GM23248 (cell line): ENCODE results near the gene FNDC11. TPM values are rescaled to one million over a fixed set of nuclear protein-coding genes. Genes with fewer than 3 reads are reported as not detected.

ENCODE experiments used
- DNase-seq: peaks from one replicate; pipeline ENCODE4 v3.0.0-alpha.2; 2015
- H2AFZ ChIP-seq: fragments of 200-600 bp; sonication (generic); 2 replicates; pipeline ENCODE4 v1.6.1; 2016; ENCODE audit warnings: antibody characterized with exemption
- H3F3A ChIP-seq: fragments of 200-600 bp; sonication (generic); 2 replicates; pipeline ENCODE4 v1.6.1; 2016; ENCODE audit warnings: mild to moderate bottlenecking, antibody characterized with exemption, mixed run types; ENCODE audit not compliant: insufficient read depth
- H3K27ac ChIP-seq: fragments of 200-600 bp; sonication (generic); 2 replicates; pipeline ENCODE4 v1.5.1; 2016; ENCODE audit warnings: mild to moderate bottlenecking
- H3K27me3 ChIP-seq: fragments of 200-600 bp; sonication (generic); replicated peaks from 2 replicates; pipeline ENCODE4 v1.6.1; 2016; ENCODE audit warnings: mild to moderate bottlenecking; ENCODE audit not compliant: insufficient read depth
- H3K36me3 ChIP-seq: fragments of 200-600 bp; sonication (generic); 2 replicates; pipeline ENCODE4 v1.6.1; 2016; ENCODE audit warnings: low read depth, mild to moderate bottlenecking
- H3K4me1 ChIP-seq: fragments of 200-600 bp; sonication (generic); 2 replicates; pipeline ENCODE4 v1.6.1; 2016; ENCODE audit warnings: mild to moderate bottlenecking; ENCODE audit not compliant: insufficient read depth
- H3K4me2 ChIP-seq: fragments of 200-600 bp; sonication (generic); one replicate; pipeline ENCODE4 v1.6.1; 2016; ENCODE audit warnings: mild to moderate bottlenecking; ENCODE audit not compliant: unreplicated experiment
- H3K4me3 ChIP-seq: fragments of 200-600 bp; sonication (generic); 2 replicates; pipeline ENCODE4 v1.5.1; 2016; ENCODE audit warnings: mild to moderate bottlenecking
- H3K79me2 ChIP-seq: fragments of 200-600 bp; sonication (generic); 2 replicates; pipeline ENCODE4 v1.6.1; 2016; ENCODE audit warnings: mild to moderate bottlenecking; ENCODE audit not compliant: insufficient read depth
- H3K9ac ChIP-seq: fragments of 200-600 bp; sonication (generic); 2 replicates; pipeline ENCODE4 v1.6.1; 2016; ENCODE audit warnings: mild to moderate bottlenecking
- H3K9me2 ChIP-seq: fragments of 200-600 bp; sonication (generic); 2 replicates; pipeline ENCODE4 v1.6.1; 2016; ENCODE audit warnings: mixed run types, mild to moderate bottlenecking, moderate library complexity; ENCODE audit not compliant: insufficient read depth
- H3K9me3 ChIP-seq: fragments of 200-600 bp; sonication (generic); one replicate; pipeline ENCODE4 v1.6.1; 2017; ENCODE audit warnings: low read depth
- H4K20me1 ChIP-seq: fragments of 200-600 bp; sonication (generic); 2 replicates; pipeline ENCODE4 v1.6.0; 2016; ENCODE audit not compliant: insufficient read depth
- EZH2 ChIP-seq: fragments of 200-600 bp; sonication (generic); IDR thresholded peaks from 2 replicates; pipeline ENCODE4 v1.6.1; 2018; ENCODE audit warnings: antibody characterized with exemption, mild to moderate bottlenecking; ENCODE audit not compliant: insufficient read depth, poor library complexity, severe bottlenecking
- EZH2phosphoT487 ChIP-seq: fragments of 200-600 bp; sonication (generic); IDR thresholded peaks from 2 replicates; pipeline ENCODE4 v1.6.1; 2018; ENCODE audit warnings: antibody characterized with exemption, moderate library complexity, mild to moderate bottlenecking, low read depth; ENCODE audit not compliant: insufficient read depth
- WGBS, 2 experiments: methylation state at CpG; one replicate each; pipeline ENCODE4 v1.1.6; 2015 to 2017; ENCODE audit warnings: low lambda C conversion rate in 2 of 2, low coverage in 1 of 2; ENCODE audit errors: missing lambda C conversion rate in 2 of 2; 5-methylcytosine and 5-hydroxymethylcytosine counted together
- in situ Hi-C: fragments of 300-500 bp; cut with MboI; formaldehyde crosslinking; loops from 2 replicates; pipeline ENCODE4 v1.15.0; 2020
- polyA plus RNA-seq: library from polyadenylated mRNA; unstranded; fragments of >200 nt; fragmentation: Nextera tagmentation; extraction: Ambion mirVana; gene quantifications from 2 replicates; pipeline ENCODE4 v1.2.1, GENCODE V29; 2016
- total RNA-seq: library from RNA; depleted of rRNA; stranded (reverse); fragments of >200 nt; shearing (Covaris generic); gene quantifications from 2 replicates; pipeline ENCODE4 v1.2.3, GENCODE V29; 2014

The FNDC11 gene
- total and polyA plus RNA-seq, 2 experiments from 2014 or later, result 0.15 to 0.65 TPM

- in situ Hi-C loops, result no loop called here
- Histone ChIP-seq H3F3A (no peaks in the 10 kb centered on the region), H3K9me3 (no peaks in the 10 kb centered on the region), H2AFZ (no peak overlapping the region), H3K4me2 (no peak overlapping the region), H4K20me1 (no peaks in the 10 kb centered on the region), H3K4me1 (no peaks in the 10 kb centered on the region), H3K79me2 (no peaks in the 10 kb centered on the region), H3K9me2 (no peaks in the 10 kb centered on the region), H3K27me3 (no peaks in the 10 kb centered on the region), H3K27ac (no peak overlapping the region), H3K9ac (no peak overlapping the region), H3K36me3 (no peaks in the 10 kb centered on the region), H3K4me3 (no peak overlapping the region)
- TF ChIP-seq EZH2, result no peak
- TF ChIP-seq EZH2phosphoT487, result no peak
- 32 to 36% methylated on average over 38 to 47 of the region's 49 CpGs for WGBS, 2 experiments
- peak; percentile 69 for DNase-seq
Measured at GRCh38 chr20:63540417-63541186, 13.4 kb upstream of the FNDC11 start.

DNA sequence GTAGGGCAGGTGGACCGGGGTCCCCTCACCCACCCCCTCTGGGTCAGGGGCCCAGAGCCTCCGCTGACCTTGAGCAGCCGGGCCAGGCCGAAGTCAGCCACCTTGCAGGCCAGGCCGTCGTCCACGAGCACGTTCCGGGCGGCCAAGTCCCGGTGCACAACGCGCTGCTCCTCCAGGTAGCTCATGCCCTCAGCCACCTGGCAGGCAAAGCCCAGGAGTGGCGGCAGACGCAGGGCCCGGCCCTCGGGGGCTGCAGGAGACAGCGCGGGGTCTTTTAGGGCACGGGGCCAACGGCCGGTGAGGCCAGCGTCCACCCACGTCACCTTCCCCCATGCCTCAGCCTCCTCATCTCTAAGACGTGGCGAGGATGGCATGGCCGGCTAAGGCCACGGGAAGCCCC lies 12.6 kb upstream of the FNDC11 start:
- Histone ChIP-seq H3F3A (no peaks in the 10 kb centered on the region), H3K4me3 (no peak overlapping the region), H3K9ac (no peak overlapping the region), H3K27ac (no peak overlapping the region), H4K20me1 (no peaks in the 10 kb centered on the region), H3K4me2 (no peak overlapping the region), H3K79me2 (no peaks in the 10 kb centered on the region), H3K9me2 (no peaks in the 10 kb centered on the region), H3K9me3 (no peaks in the 10 kb centered on the region), H3K36me3 (no peaks in the 10 kb centered on the region), H3K27me3 (no peaks in the 10 kb centered on the region), H3K4me1 (no peaks in the 10 kb centered on the region), H2AFZ (no peak overlapping the region)
- no peak for DNase-seq
- no peak for TF ChIP-seq EZH2phosphoT487
- no peak for TF ChIP-seq EZH2
- in situ Hi-C loops, result no loop called here
- WGBS, 2 experiments, result 81 to 87% methylated on average over 22 to 27 of the region's 28 CpGs

- H3K27ac ChIP-seq, result no peak overlapping the region
- H3K9ac ChIP-seq, result no peak overlapping the region
- H3F3A ChIP-seq, result no peaks in the 10 kb centered on the region
- no peak overlapping the region for H3K4me2 ChIP-seq
- H3K4me3 ChIP-seq, result no peak overlapping the region
- H3K4me1 ChIP-seq, result no peaks in the 10 kb centered on the region
- no peak for TF ChIP-seq EZH2phosphoT487
- TF ChIP-seq EZH2, result no peak
- H3K27me3 ChIP-seq, result no peaks in the 10 kb centered on the region
- no peaks in the 10 kb centered on the region for H3K9me3 ChIP-seq
- H3K36me3 ChIP-seq, result no peaks in the 10 kb centered on the region
- in situ Hi-C loops, result no loop called here
- 83 to 84% methylated on average over 27 to 36 of the region's 36 CpGs for WGBS, 2 experiments
- no peak for DNase-seq
- no peaks in the 10 kb centered on the region for H3K9me2 ChIP-seq
- no peak overlapping the region for H2AFZ ChIP-seq
- no peaks in the 10 kb centered on the region for H3K79me2 ChIP-seq
- no peaks in the 10 kb centered on the region for H4K20me1 ChIP-seq
Measured at GRCh38 chr20:63542031-63542559, 11.9 kb upstream of the FNDC11 start.

DNA sequence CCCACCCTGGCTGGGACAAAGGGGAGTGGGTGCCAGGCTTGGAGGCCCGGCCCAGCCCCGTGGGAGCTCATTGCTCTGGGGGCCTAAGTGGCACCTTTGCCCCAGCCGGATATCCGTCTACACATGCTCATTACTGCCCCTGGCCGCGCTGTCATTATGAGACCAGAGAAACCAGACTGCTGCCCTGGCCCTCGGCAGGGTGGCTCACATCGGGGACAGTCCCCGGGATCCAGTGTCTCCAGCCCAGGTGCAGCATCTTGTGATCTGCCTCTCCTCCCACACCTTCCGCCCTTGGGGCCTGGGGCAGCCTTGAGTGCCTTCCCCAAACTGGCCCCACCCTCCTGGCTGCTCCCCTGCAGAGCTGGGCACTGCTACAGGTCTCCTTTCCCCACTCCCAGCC lies 11.3 kb upstream of the FNDC11 start:
- in situ Hi-C loops, result no loop called here
- 76 to 81% methylated on average over 10 of the region's 10 CpGs for WGBS, 2 experiments
- no peaks in the 10 kb centered on the region for H3K9me3 ChIP-seq
- H3K79me2 ChIP-seq, result no peaks in the 10 kb centered on the region
- no peak overlapping the region for H2AFZ ChIP-seq
- TF ChIP-seq EZH2phosphoT487 (no peak), EZH2 (no peak)
- H3K27me3 ChIP-seq, result no peaks in the 10 kb centered on the region
- H3K27ac ChIP-seq, result no peak overlapping the region
- no peaks in the 10 kb centered on the region for H3K9me2 ChIP-seq
- no peak for DNase-seq
- H3F3A ChIP-seq, result no peaks in the 10 kb centered on the region
- no peak overlapping the region for H3K4me2 ChIP-seq
- no peak overlapping the region for H3K4me3 ChIP-seq
- no peaks in the 10 kb centered on the region for H3K36me3 ChIP-seq
- no peaks in the 10 kb centered on the region for H3K4me1 ChIP-seq
- H4K20me1 ChIP-seq, result no peaks in the 10 kb centered on the region
- H3K9ac ChIP-seq, result no peak overlapping the region
